CD4-positive, alpha-beta T cell (primary cell): ENCODE results near the gene CERKL. TPM values are rescaled to one million over a fixed set of nuclear protein-coding genes. Genes with fewer than 3 reads are reported as not detected.

Source experiments
- ATAC-seq: fragments of 200-7000 bp; cut with Tn5 transposase; one replicate; pipeline ENCODE4 v1.10.0; 2022; ENCODE audit warnings: mild to moderate bottlenecking; ENCODE audit not compliant: poor library complexity
- CTCF ChIA-PET: fragments of 350-600 bp; sonication (Branson Sonifier 250); formaldehyde crosslinking; loops from one replicate; lab custom pipeline; 2021; ENCODE audit warnings: antibody characterized with exemption, inconsistent platforms; lab: Charles Lee
- POLR2A ChIA-PET: fragments of 350-600 bp; sonication (Branson Sonifier 250); formaldehyde crosslinking; loops from one replicate; lab custom pipeline; 2021; ENCODE audit warnings: antibody characterized with exemption, inconsistent platforms; lab: Charles Lee
- DNase-seq, 14 experiments: peaks; one replicate each; pipeline ENCODE4 v3.0.0-alpha.2; 2013 to 2020; ENCODE audit warnings: mixed read lengths in 2 of 14
- H3K27ac ChIP-seq, 2 donors: one replicate each; pipeline versions ENCODE4 v1.5.1 to v1.7.0; 2013; ENCODE audit warnings: low read length in 2 of 2, low read depth in 1 of 2, mild to moderate bottlenecking in 1 of 2
- H3K27me3 ChIP-seq, 2 experiments: 1 replicate in 1 of 2; 2 replicates in 1 of 2; pipeline versions ENCODE4 v1.6.1 to v1.7.0; 2013; ENCODE audit warnings: low read length in 2 of 2, control low read depth in 1 of 2, mild to moderate bottlenecking in 1 of 2, moderate library complexity in 1 of 2; ENCODE audit not compliant: insufficient read depth in 2 of 2, control insufficient read depth in 1 of 2
- H3K36me3 ChIP-seq: one replicate; pipeline ENCODE4 v1.6.1; 2013; ENCODE audit warnings: low read length, control low read depth; ENCODE audit not compliant: insufficient read depth
- H3K4me1 ChIP-seq: one replicate; pipeline ENCODE4 v1.6.1; 2013; ENCODE audit warnings: low read length, control low read depth; ENCODE audit not compliant: insufficient read depth
- H3K4me3 ChIP-seq: one replicate; pipeline ENCODE4 v1.5.1; 2013; ENCODE audit warnings: mild to moderate bottlenecking, low read length, moderate library complexity
- H3K9me3 ChIP-seq, 2 experiments: 1 replicate in 1 of 2; 2 replicates in 1 of 2; pipeline versions ENCODE4 v1.6.1 to v1.7.0; 2013; ENCODE audit warnings: low read length in 2 of 2, mild to moderate bottlenecking in 2 of 2, control low read depth in 1 of 2, moderate library complexity in 1 of 2; ENCODE audit not compliant: control insufficient read depth in 1 of 2, insufficient read depth in 1 of 2
- H3K27ac Mint-ChIP-seq: one replicate; pipeline ENCODE4 v1.8.0; 2020; ENCODE audit warnings: mixed read lengths
- H3K27me3 Mint-ChIP-seq: one replicate; pipeline ENCODE4 v1.8.0; 2021; ENCODE audit warnings: mixed read lengths
- H3K36me3 Mint-ChIP-seq: one replicate; pipeline ENCODE4 v1.8.0; 2021; ENCODE audit warnings: low read depth, mixed read lengths
- H3K4me1 Mint-ChIP-seq: one replicate; pipeline ENCODE4 v1.8.0; 2021; ENCODE audit warnings: low read depth, mixed read lengths
- H3K4me3 Mint-ChIP-seq: one replicate; pipeline ENCODE4 v1.8.0; 2020; ENCODE audit warnings: mild to moderate bottlenecking, mixed read lengths
- H3K9me3 Mint-ChIP-seq: one replicate; pipeline ENCODE4 v1.8.0; 2020; ENCODE audit warnings: mixed read lengths
- CTCF ChIP-seq: fragments of 200-600 bp; IDR thresholded peaks from one replicate; pipeline ENCODE4 v1.8.0; 2022; ENCODE audit warnings: antibody characterized with exemption, mild to moderate bottlenecking
- intact Hi-C, 2 experiments: fragments of 100-400 bp; cut with DNase I in 1 of 2; cut with micrococcal nuclease in 1 of 2; formaldehyde crosslinking; loops; one replicate each; pipeline versions ENCODE4 v1.15.1 to v1.9.0; 2023 to 2025; cut with DNase I, micrococcal nuclease
- total RNA-seq, 174 experiments: library from RNA in 2 of 174; stranded (reverse) in 2 of 174; gene quantifications; one replicate each; pipeline ENCODE4 v1.2.3 and lab custom pipeline; 2021 to 2026

Gene CERKL
- total RNA-seq, 2 experiments from 2014 or later: not detected

- no peak overlapping the region for H3K4me3 Mint-ChIP-seq
- no peaks in the 10 kb centered on the region for H3K9me3 Mint-ChIP-seq
- no peaks in the 10 kb centered on the region for H3K27me3 Mint-ChIP-seq
- H3K27ac Mint-ChIP-seq: peak overlapping the region; percentile 31
- POLR2A ChIA-PET: no interaction called here
- Histone ChIP-seq H3K27me3 (no peaks in the 10 kb centered on the region), H3K27ac (no peak overlapping the region), H3K36me3 (no peaks in the 10 kb centered on the region), H3K4me1 (peaks cover 6% of the 10 kb centered on the region), H3K4me3 (no peak overlapping the region), H3K9me3 (peaks cover 0 to 6% of the 10 kb centered on the region in 2 experiments)
- intact Hi-C loops: no loop called here
- CTCF ChIA-PET: interaction anchor here (0.9 kb wide), 1 partner anchor 22 kb away, joined by 3 read pairs; no protein-coding TSS in a partner anchor
- H3K4me1 Mint-ChIP-seq: peaks cover 22% of the 10 kb centered on the region
- TF ChIP-seq CTCF: no peak
- DNase-seq: peak in 3 of 14 experiments; percentile 12 to 37 (median 34)
- H3K36me3 Mint-ChIP-seq: no peaks in the 10 kb centered on the region
- ATAC-seq: no peak
Observed at GRCh38 chr2:181607629-181608590, 49.0 kb downstream of the CERKL start.

DNA sequence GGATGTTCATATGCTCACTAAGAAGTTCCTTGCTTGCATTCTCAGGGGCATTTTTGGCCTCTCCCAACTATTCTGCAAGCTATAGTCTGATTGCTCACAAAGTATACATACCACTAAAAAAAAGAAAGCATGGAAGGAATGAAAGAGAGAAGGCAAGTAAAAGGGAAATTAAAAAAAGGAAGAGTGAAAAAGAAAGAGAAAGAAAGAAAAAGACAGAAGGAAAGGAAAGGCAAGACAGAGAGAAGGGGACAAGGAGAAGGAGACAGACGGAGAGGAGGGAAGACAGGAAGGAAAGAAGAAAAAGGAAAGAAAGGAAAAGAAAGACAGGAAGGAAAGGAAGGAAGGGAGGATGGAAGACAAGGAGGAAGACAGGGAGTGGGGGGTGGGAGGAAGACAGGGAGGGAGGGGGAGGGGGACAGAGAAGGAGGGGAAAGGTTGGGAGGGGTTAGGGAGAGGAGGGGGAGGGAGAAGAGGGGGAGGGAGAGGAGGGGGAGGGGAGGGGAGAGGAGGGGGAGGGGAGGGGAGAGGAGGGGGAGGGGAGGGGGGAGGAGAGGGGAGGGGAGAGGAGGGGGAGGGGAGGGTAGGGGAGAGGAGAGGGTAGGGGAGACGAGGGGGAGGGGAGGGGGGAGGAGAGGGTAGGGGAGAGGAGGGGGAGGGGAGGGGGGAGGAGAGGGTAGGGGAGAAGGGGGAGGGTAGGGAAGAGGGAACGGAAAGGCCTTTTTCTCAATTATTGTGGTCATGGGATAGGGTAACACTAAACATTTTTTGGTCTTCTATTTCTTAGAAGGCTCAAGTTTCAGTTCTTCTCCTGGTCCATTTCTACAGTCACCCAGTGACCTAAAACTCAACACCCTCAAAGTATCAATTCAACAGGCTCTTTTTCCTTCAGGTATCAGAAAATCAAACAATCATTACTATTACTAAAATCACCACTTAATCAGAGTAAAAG, 50.7 kb downstream of the CERKL start:
- H3K36me3 Mint-ChIP-seq: no peaks in the 10 kb centered on the region
- Histone ChIP-seq H3K4me3 (no peak overlapping the region), H3K27me3 (no peaks in the 10 kb centered on the region), H3K36me3 (no peaks in the 10 kb centered on the region), H3K27ac (no peak overlapping the region), H3K9me3 (peaks cover 0 to 6% of the 10 kb centered on the region in 2 experiments), H3K4me1 (peaks cover 6% of the 10 kb centered on the region)
- CTCF ChIA-PET: no interaction called here
- intact Hi-C loops: no loop called here
- H3K27ac Mint-ChIP-seq: no peak overlapping the region
- H3K4me1 Mint-ChIP-seq: peaks cover 22% of the 10 kb centered on the region
- H3K4me3 Mint-ChIP-seq: no peak overlapping the region
- POLR2A ChIA-PET: no interaction called here
- H3K27me3 Mint-ChIP-seq: no peaks in the 10 kb centered on the region
- DNase-seq (no peak), ATAC-seq (no peak)
- no peak for TF ChIP-seq CTCF
- no peaks in the 10 kb centered on the region for H3K9me3 Mint-ChIP-seq

DNA sequence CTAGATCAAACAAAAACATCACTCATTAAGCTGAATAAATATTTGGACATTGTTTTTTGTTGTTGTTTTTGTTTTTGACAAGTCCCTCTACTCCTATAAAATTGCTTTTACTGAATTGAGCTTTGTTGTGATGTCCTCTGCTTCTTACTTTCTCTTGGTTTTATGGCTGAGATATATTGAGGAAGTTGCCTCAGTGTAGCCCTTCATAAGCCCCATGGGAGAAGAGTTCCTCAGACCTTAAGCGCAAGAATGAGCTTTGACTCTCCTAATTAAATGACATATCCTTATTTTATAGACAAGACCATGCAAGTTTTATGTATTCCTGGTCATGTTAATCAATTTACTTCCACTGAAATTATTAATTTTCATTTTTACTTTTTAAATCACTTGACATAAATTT, 54.9 kb downstream of the CERKL start:
- Mint-ChIP-seq H3K9me3 (no peaks in the 10 kb centered on the region), H3K4me1 (peaks cover 5% of the 10 kb centered on the region), H3K27me3 (no peaks in the 10 kb centered on the region), H3K27ac (no peak overlapping the region), H3K36me3 (no peaks in the 10 kb centered on the region), H3K4me3 (no peak overlapping the region)
- DNase-seq (no peak), ATAC-seq (no peak)
- peaks cover 0 to 6% of the 10 kb centered on the region in 2 experiments for H3K9me3 ChIP-seq
- ChIA-PET CTCF (interaction anchor here (0.7 to 0.9 kb wide), 2 partner anchors 29 to 554 kb away, joined by 3 read pairs; no protein-coding TSS in a partner anchor), POLR2A (interaction anchor here (1.2 kb wide), 1 partner anchor 72 kb away, joined by 3 read pairs; no protein-coding TSS in a partner anchor)
- TF ChIP-seq CTCF: no peak
- no peaks in the 10 kb centered on the region for H3K4me1 ChIP-seq
- no peak overlapping the region for H3K27ac ChIP-seq
- H3K4me3 ChIP-seq: no peak overlapping the region
- no peaks in the 10 kb centered on the region for H3K27me3 ChIP-seq
- intact Hi-C loops: no loop called here
- H3K36me3 ChIP-seq: no peaks in the 10 kb centered on the region
